ENCODE data around the gene IFNB1.

The IFNB1 gene

GRCh38 chr9:21037278-21037677 is 40.5 kb downstream of the IFNB1 start:
- Histone ChIP-seq H3K4me1 (ENCODE audit: control insufficient read depth, insufficient read depth, low read length, poor library complexity, severe bottlenecking) (no peaks in the 10 kb centered on the region), H3K36me3 (ENCODE audit: control insufficient read depth, insufficient read depth, low read length) (no peaks in the 10 kb centered on the region), H3K27me3 (replicated peaks; ENCODE audit: control insufficient read depth, insufficient read depth, low read length, poor library complexity, severe bottlenecking) (no peaks in the 10 kb centered on the region), H3K4me3 (ENCODE audit: insufficient read depth, low read depth, low read length, poor library complexity, severe bottlenecking) (no peak overlapping the region), H3K9me3 (ENCODE audit: control insufficient read depth, low read length) (no peaks in the 10 kb centered on the region), H3K27ac (ENCODE audit: insufficient read depth, low read length, poor library complexity, severe bottlenecking) (no peak overlapping the region)
- no peak for DNase-seq

- Histone ChIP-seq H3K9me3 (ENCODE audit: control insufficient read depth, low read length) (no peaks in the 10 kb centered on the region), H3K4me1 (ENCODE audit: control insufficient read depth, insufficient read depth, low read length, poor library complexity, severe bottlenecking) (peaks cover 14% of the 10 kb centered on the region), H3K4me3 (ENCODE audit: insufficient read depth, low read depth, low read length, poor library complexity, severe bottlenecking) (peak overlapping the region; percentile 82), H3K27ac (ENCODE audit: insufficient read depth, low read length, poor library complexity, severe bottlenecking) (peak overlapping the region; percentile 77), H3K36me3 (ENCODE audit: control insufficient read depth, insufficient read depth, low read length) (no peaks in the 10 kb centered on the region), H3K27me3 (replicated peaks; ENCODE audit: control insufficient read depth, insufficient read depth, low read length, poor library complexity, severe bottlenecking) (no peaks in the 10 kb centered on the region)
- DNase-seq = no peak
Measured at GRCh38 chr9:21031808-21032183, 45.9 kb downstream of the IFNB1 start.

GRCh38 chr9:21031091-21031807 is 46.5 kb downstream of the IFNB1 start, which contains the start of gene HACD4:
HACD4 (minus strand) TSS chr9:21031640; CDS start chr9:21031590, 50 bp downstream.
- no peaks in the 10 kb centered on the region for H3K9me3 ChIP-seq (ENCODE audit: control insufficient read depth, low read length)
- peak; percentile 39 to 59 (median 57) for DNase-seq
- no peaks in the 10 kb centered on the region for H3K27me3 ChIP-seq (replicated peaks; ENCODE audit: control insufficient read depth, insufficient read depth, low read length, poor library complexity, severe bottlenecking)
- peaks cover 4% of the 10 kb centered on the region for H3K36me3 ChIP-seq (ENCODE audit: control insufficient read depth, insufficient read depth, low read length)
- H3K4me3 ChIP-seq (ENCODE audit: insufficient read depth, low read depth, low read length, poor library complexity, severe bottlenecking) = peak within 1 kb of the TSS; percentile 82
- peaks cover 14% of the 10 kb centered on the region for H3K4me1 ChIP-seq (ENCODE audit: control insufficient read depth, insufficient read depth, low read length, poor library complexity, severe bottlenecking)
- H3K27ac ChIP-seq (ENCODE audit: insufficient read depth, low read length, poor library complexity, severe bottlenecking) = peak within 1 kb of the TSS; percentile 77

- Histone ChIP-seq H3K27ac (ENCODE audit: insufficient read depth, low read length, poor library complexity, severe bottlenecking) (peak overlapping the region; percentile 77), H3K9me3 (ENCODE audit: control insufficient read depth, low read length) (no peaks in the 10 kb centered on the region), H3K4me3 (ENCODE audit: insufficient read depth, low read depth, low read length, poor library complexity, severe bottlenecking) (peak overlapping the region; percentile 82), H3K4me1 (ENCODE audit: control insufficient read depth, insufficient read depth, low read length, poor library complexity, severe bottlenecking) (peaks cover 14% of the 10 kb centered on the region), H3K36me3 (ENCODE audit: control insufficient read depth, insufficient read depth, low read length) (peaks cover 8% of the 10 kb centered on the region), H3K27me3 (replicated peaks; ENCODE audit: control insufficient read depth, insufficient read depth, low read length, poor library complexity, severe bottlenecking) (no peaks in the 10 kb centered on the region)
- DNase-seq = no peak
Measured at GRCh38 chr9:21030389-21031035, 47.2 kb downstream of the IFNB1 start.

- Histone ChIP-seq H3K4me3 (ENCODE audit: insufficient read depth, low read depth, low read length, poor library complexity, severe bottlenecking) (no peak overlapping the region), H3K9me3 (ENCODE audit: control insufficient read depth, low read length) (no peaks in the 10 kb centered on the region), H3K36me3 (ENCODE audit: control insufficient read depth, insufficient read depth, low read length) (peaks cover 8% of the 10 kb centered on the region), H3K4me1 (ENCODE audit: control insufficient read depth, insufficient read depth, low read length, poor library complexity, severe bottlenecking) (peaks cover 14% of the 10 kb centered on the region), H3K27ac (ENCODE audit: insufficient read depth, low read length, poor library complexity, severe bottlenecking) (no peak overlapping the region), H3K27me3 (replicated peaks; ENCODE audit: control insufficient read depth, insufficient read depth, low read length, poor library complexity, severe bottlenecking) (no peaks in the 10 kb centered on the region)
- no peak for DNase-seq
Measured at GRCh38 chr9:21029661-21030060, 48.1 kb downstream of the IFNB1 start.

- no peak for DNase-seq
- Histone ChIP-seq H3K4me3 (ENCODE audit: insufficient read depth, low read depth, low read length, poor library complexity, severe bottlenecking) (no peak overlapping the region), H3K27me3 (replicated peaks; ENCODE audit: control insufficient read depth, insufficient read depth, low read length, poor library complexity, severe bottlenecking) (no peaks in the 10 kb centered on the region), H3K27ac (ENCODE audit: insufficient read depth, low read length, poor library complexity, severe bottlenecking) (no peak overlapping the region), H3K36me3 (ENCODE audit: control insufficient read depth, insufficient read depth, low read length) (peaks cover 8% of the 10 kb centered on the region), H3K9me3 (ENCODE audit: control insufficient read depth, low read length) (no peaks in the 10 kb centered on the region), H3K4me1 (ENCODE audit: control insufficient read depth, insufficient read depth, low read length, poor library complexity, severe bottlenecking) (peaks cover 14% of the 10 kb centered on the region)
Measured at GRCh38 chr9:21028466-21028865, 49.3 kb downstream of the IFNB1 start.

- no peak for DNase-seq
- no peaks in the 10 kb centered on the region for H3K9me3 ChIP-seq (ENCODE audit: control insufficient read depth, low read length)
- peaks cover 14% of the 10 kb centered on the region for H3K4me1 ChIP-seq (ENCODE audit: control insufficient read depth, insufficient read depth, low read length, poor library complexity, severe bottlenecking)
- H3K4me3 ChIP-seq (ENCODE audit: insufficient read depth, low read depth, low read length, poor library complexity, severe bottlenecking) = no peak overlapping the region
- no peaks in the 10 kb centered on the region for H3K27me3 ChIP-seq (replicated peaks; ENCODE audit: control insufficient read depth, insufficient read depth, low read length, poor library complexity, severe bottlenecking)
- H3K36me3 ChIP-seq (ENCODE audit: control insufficient read depth, insufficient read depth, low read length) = peaks cover 8% of the 10 kb centered on the region
- H3K27ac ChIP-seq (ENCODE audit: insufficient read depth, low read length, poor library complexity, severe bottlenecking) = no peak overlapping the region
Measured at GRCh38 chr9:21027295-21027694, 50.4 kb downstream of the IFNB1 start.

Data from effector memory CD4-positive, alpha-beta T cell (primary cell).